Fibroblast of lung (primary cell): ENCODE data around the gene SORCS3. TPM values are rescaled to one million over a fixed set of nuclear protein-coding genes. Genes with fewer than 3 reads are reported as not detected.

Experiments used
- DNase-seq, 2 donors: peaks; one replicate each; pipeline versions ENCODE4 v3.0.0 to v3.0.0-alpha.2; 2010; ENCODE audit warnings: low read depth in 2 of 2
- H2AFZ ChIP-seq: 2 replicates; pipeline ENCODE4 v1.5.1; 2012; ENCODE audit warnings: low read length, control low read depth, inconsistent platforms
- H3K27ac ChIP-seq: 2 replicates; pipeline ENCODE4 v1.5.1; 2011; ENCODE audit warnings: low read length, control low read depth; ENCODE audit not compliant: insufficient read depth
- H3K27me3 ChIP-seq: 2 replicates; pipeline ENCODE4 v1.5.1; 2011; ENCODE audit warnings: mild to moderate bottlenecking, low read length; ENCODE audit not compliant: control insufficient read depth, insufficient read depth
- H3K36me3 ChIP-seq: 2 replicates; pipeline ENCODE4 v1.5.1; 2011; ENCODE audit warnings: low read length; ENCODE audit not compliant: control insufficient read depth, insufficient read depth
- H3K4me1 ChIP-seq: 2 replicates; pipeline ENCODE4 v1.5.1; 2011; ENCODE audit warnings: low read length; ENCODE audit not compliant: control insufficient read depth, insufficient read depth; ENCODE audit errors: extremely low read depth
- H3K4me2 ChIP-seq: 2 replicates; pipeline ENCODE4 v1.5.1; 2011; ENCODE audit warnings: low read length, control low read depth; ENCODE audit not compliant: insufficient read depth; ENCODE audit errors: extremely low read depth
- H3K4me3 ChIP-seq, 4 experiments: fragments of 200-600 bp in 1 of 4; sonication (generic) in 1 of 4; replicated peaks in 1 of 4; 2 replicates each; pipeline ENCODE4 v1.5.1; 2011 to 2016; ENCODE audit warnings: low read length in 4 of 4, low read depth in 3 of 4, mild to moderate bottlenecking in 3 of 4, control low read depth in 2 of 4, inconsistent platforms in 1 of 4, mixed read lengths in 1 of 4; ENCODE audit not compliant: insufficient read depth in 1 of 4; ENCODE audit errors: control extremely low read depth in 1 of 4
- H3K79me2 ChIP-seq: 2 replicates; pipeline ENCODE4 v1.5.1; 2012; ENCODE audit warnings: mild to moderate bottlenecking, low read length, inconsistent platforms; ENCODE audit not compliant: control insufficient read depth, insufficient read depth
- H3K9ac ChIP-seq: 2 replicates; pipeline ENCODE4 v1.5.1; 2011; ENCODE audit warnings: mild to moderate bottlenecking, low read length, control low read depth; ENCODE audit not compliant: insufficient read depth
- H3K9me3 ChIP-seq: 2 replicates; pipeline ENCODE4 v1.5.1; 2012; ENCODE audit warnings: low read depth, low read length; ENCODE audit not compliant: control insufficient read depth, insufficient read depth
- H4K20me1 ChIP-seq: 2 replicates; pipeline ENCODE4 v1.5.1; 2011; ENCODE audit warnings: low read length; ENCODE audit not compliant: control insufficient read depth, insufficient read depth; ENCODE audit errors: extremely low read depth
- EZH2 ChIP-seq: IDR thresholded peaks from 2 replicates; pipeline ENCODE4 v1.5.1; 2012; ENCODE audit warnings: low read length, control low read depth, mild to moderate bottlenecking; ENCODE audit errors: missing control alignments
- polyA plus RNA-seq, 2 donors: library from polyadenylated mRNA; depleted of rRNA in 1 of 2; stranded (reverse) in 1 of 2; unstranded in 1 of 2; fragments of >200 nt; gene quantifications; 2 replicates each; pipeline ENCODE4 v1.2.1, GENCODE V29; 2011 to 2012; ENCODE audit warnings: missing spikeins in 1 of 2
- total RNA-seq: library from RNA; depleted of rRNA; stranded (reverse); fragments of >200 nt; gene quantifications from 2 replicates; pipeline ENCODE4 v1.2.1, GENCODE V29; 2014
- TF ChIP-seq, protein P1 (sequence below), 2 donors: IDR thresholded peaks in 1 of 2; conservative IDR thresholded peaks in 1 of 2; 1 replicate in 1 of 2; 2 replicates in 1 of 2; pipeline ENCODE4 v1.5.1; 2011 to 2012; ENCODE audit warnings: low read length in 2 of 2, control low read depth in 1 of 2, inconsistent platforms in 1 of 2, low read depth in 1 of 2, mild to moderate bottlenecking in 1 of 2

Gene SORCS3
- total and polyA plus RNA-seq, 2 donors (not counting 1 experiment from before 2014, with no cell fraction given), result not detected

DNA sequence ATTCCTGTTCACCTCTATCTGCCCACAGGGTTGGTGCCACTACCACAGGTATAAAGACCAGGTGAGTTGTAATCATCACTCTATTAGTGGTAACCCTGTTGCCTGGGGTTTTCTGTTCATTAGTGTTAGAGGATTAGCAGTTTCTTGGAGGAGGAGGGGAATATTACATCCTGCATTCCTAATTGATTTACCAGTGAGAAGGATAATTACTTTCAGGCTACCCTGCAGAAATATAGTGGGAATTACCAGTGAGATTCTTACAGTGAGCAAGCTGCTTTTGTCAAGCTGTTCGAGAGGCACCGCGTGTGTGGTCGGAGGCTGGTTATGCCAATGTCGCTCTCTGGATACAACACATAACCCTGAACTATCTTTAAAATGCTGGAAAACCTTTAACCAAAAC is 280.7 kb downstream of the SORCS3 start:
- Histone ChIP-seq H2AFZ (no peak overlapping the region), H3K4me1 (no peaks in the 10 kb centered on the region), H3K4me2 (no peak overlapping the region), H4K20me1 (no peaks in the 10 kb centered on the region), H3K27ac (no peak overlapping the region), H3K27me3 (no peaks in the 10 kb centered on the region), H3K36me3 (no peaks in the 10 kb centered on the region), H3K9ac (no peak overlapping the region), H3K9me3 (no peaks in the 10 kb centered on the region), H3K4me3 (no peak overlapping the region), H3K79me2 (no peaks in the 10 kb centered on the region)
- TF ChIP-seq, protein P1, sequence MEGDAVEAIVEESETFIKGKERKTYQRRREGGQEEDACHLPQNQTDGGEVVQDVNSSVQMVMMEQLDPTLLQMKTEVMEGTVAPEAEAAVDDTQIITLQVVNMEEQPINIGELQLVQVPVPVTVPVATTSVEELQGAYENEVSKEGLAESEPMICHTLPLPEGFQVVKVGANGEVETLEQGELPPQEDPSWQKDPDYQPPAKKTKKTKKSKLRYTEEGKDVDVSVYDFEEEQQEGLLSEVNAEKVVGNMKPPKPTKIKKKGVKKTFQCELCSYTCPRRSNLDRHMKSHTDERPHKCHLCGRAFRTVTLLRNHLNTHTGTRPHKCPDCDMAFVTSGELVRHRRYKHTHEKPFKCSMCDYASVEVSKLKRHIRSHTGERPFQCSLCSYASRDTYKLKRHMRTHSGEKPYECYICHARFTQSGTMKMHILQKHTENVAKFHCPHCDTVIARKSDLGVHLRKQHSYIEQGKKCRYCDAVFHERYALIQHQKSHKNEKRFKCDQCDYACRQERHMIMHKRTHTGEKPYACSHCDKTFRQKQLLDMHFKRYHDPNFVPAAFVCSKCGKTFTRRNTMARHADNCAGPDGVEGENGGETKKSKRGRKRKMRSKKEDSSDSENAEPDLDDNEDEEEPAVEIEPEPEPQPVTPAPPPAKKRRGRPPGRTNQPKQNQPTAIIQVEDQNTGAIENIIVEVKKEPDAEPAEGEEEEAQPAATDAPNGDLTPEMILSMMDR (conservative IDR thresholded peaks at IDR 0.05 in 1 of 2, IDR thresholded peaks at IDR 0.05 in 1 of 2; ENCODE audit: low read depth in 1 of 2, low read length in 2 of 2), result no peak
- TF ChIP-seq EZH2, result no peak
- no peak for DNase-seq

DNA sequence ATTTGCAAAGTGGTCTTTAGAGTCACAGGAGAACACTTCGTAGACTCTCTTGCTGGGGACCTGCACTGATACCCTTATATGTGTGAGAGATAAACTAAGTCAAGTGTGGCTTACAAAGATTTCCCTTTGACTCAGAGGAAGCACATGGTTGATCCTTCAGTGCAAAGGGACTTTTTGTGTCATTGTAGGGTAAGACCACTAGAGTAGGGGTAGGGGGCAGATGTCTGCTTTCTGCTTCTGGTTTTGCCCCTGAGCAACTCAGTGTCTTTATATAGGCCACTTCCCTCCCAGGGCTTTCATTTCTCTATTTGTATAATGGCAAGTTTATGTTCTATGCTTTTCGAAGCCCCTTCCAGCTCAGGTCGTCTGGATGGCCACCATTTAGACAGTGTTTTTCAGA is 281.7 kb downstream of the SORCS3 start:
- H4K20me1 ChIP-seq, result no peaks in the 10 kb centered on the region
- no peak for DNase-seq
- H3K79me2 ChIP-seq, result no peaks in the 10 kb centered on the region
- no peaks in the 10 kb centered on the region for H3K27me3 ChIP-seq
- H3K9ac ChIP-seq, result no peak overlapping the region
- no peaks in the 10 kb centered on the region for H3K4me1 ChIP-seq
- H2AFZ ChIP-seq, result no peak overlapping the region
- H3K9me3 ChIP-seq, result no peaks in the 10 kb centered on the region
- no peak overlapping the region for H3K4me2 ChIP-seq
- H3K4me3 ChIP-seq, result no peak overlapping the region
- no peak overlapping the region for H3K27ac ChIP-seq
- H3K36me3 ChIP-seq, result no peaks in the 10 kb centered on the region
- no peak for TF ChIP-seq EZH2
- TF ChIP-seq, protein P1 (conservative IDR thresholded peaks at IDR 0.05 in 1 of 2, IDR thresholded peaks at IDR 0.05 in 1 of 2; ENCODE audit: low read depth in 1 of 2, low read length in 2 of 2), result no peak

DNA sequence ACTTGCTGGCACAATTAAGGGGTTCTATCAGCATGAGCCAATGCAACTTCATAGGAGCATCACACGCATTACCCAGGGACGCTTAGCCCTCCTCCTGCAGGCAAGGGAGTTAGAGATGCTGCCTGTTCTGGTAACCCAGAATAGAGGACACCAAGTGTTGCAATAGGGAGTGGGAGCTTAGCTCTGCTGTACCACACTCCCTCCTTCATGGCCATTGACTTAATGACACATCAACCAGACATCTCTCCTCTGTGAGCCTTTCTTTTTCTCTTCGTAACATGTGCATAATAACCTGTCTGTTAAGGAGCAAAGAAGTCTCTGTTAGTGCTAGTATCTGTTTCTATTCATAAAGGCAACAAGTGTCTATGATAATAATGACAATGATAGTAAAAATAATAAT is 282.4 kb downstream of the SORCS3 start:
- no peaks in the 10 kb centered on the region for H3K79me2 ChIP-seq
- DNase-seq, result no peak
- no peak overlapping the region for H2AFZ ChIP-seq
- no peak for TF ChIP-seq EZH2
- TF ChIP-seq, protein P1 (conservative IDR thresholded peaks at IDR 0.05 in 1 of 2, IDR thresholded peaks at IDR 0.05 in 1 of 2; ENCODE audit: low read depth in 1 of 2, low read length in 2 of 2), result no peak
- no peak overlapping the region for H3K4me3 ChIP-seq
- H4K20me1 ChIP-seq, result no peaks in the 10 kb centered on the region
- no peak overlapping the region for H3K4me2 ChIP-seq
- H3K36me3 ChIP-seq, result no peaks in the 10 kb centered on the region
- no peaks in the 10 kb centered on the region for H3K9me3 ChIP-seq
- no peaks in the 10 kb centered on the region for H3K27me3 ChIP-seq
- H3K9ac ChIP-seq, result no peak overlapping the region
- no peak overlapping the region for H3K27ac ChIP-seq
- H3K4me1 ChIP-seq, result no peaks in the 10 kb centered on the region
